CD14-positive monocyte (primary cell): ENCODE measurements around the gene PVR. TPM values are rescaled to one million over a fixed set of nuclear protein-coding genes. Genes with fewer than 3 reads are reported as not detected.

Experiments used
- DNase-seq, 3 donors: peaks; one replicate each; pipeline ENCODE4 v3.0.0-alpha.2; 2011 to 2022
- H2AFZ ChIP-seq: 2 replicates; pipeline ENCODE4 v1.6.0; 2012; ENCODE audit warnings: mild to moderate bottlenecking, low read depth, low read length, inconsistent platforms; ENCODE audit not compliant: insufficient read depth, poor library complexity, severe bottlenecking
- H3K27ac ChIP-seq, 2 donors: 1 replicate in 1 of 2; 2 replicates in 1 of 2; pipeline ENCODE4 v1.5.1; 2012 to 2013; ENCODE audit warnings: low read length in 2 of 2, control low read depth in 1 of 2, inconsistent platforms in 1 of 2, low read depth in 1 of 2, mild to moderate bottlenecking in 1 of 2
- H3K27me3 ChIP-seq, 2 donors: one replicate each; pipeline versions ENCODE4 v1.6.0 to v1.6.1; 2011 to 2013; ENCODE audit warnings: low read length in 2 of 2; ENCODE audit not compliant: control insufficient read depth in 2 of 2, insufficient read depth in 2 of 2
- H3K36me3 ChIP-seq, 2 donors: replicated peaks in 1 of 2; 1 replicate in 1 of 2; 2 replicates in 1 of 2; pipeline versions ENCODE4 v1.5.1 to v1.6.1; 2012 to 2013; ENCODE audit warnings: low read length in 2 of 2, control low read depth in 1 of 2, inconsistent platforms in 1 of 2, mild to moderate bottlenecking in 1 of 2; ENCODE audit not compliant: insufficient read depth in 2 of 2, control insufficient read depth in 1 of 2
- H3K4me1 ChIP-seq, 2 donors: 1 replicate in 1 of 2; 2 replicates in 1 of 2; pipeline versions ENCODE4 v1.5.1 to v1.6.1; 2012 to 2013; ENCODE audit warnings: low read length in 2 of 2, control low read depth in 1 of 2, inconsistent platforms in 1 of 2, mild to moderate bottlenecking in 1 of 2, moderate library complexity in 1 of 2; ENCODE audit not compliant: insufficient read depth in 2 of 2, control insufficient read depth in 1 of 2
- H3K4me2 ChIP-seq: replicated peaks from 2 replicates; pipeline ENCODE3; 2012; ENCODE audit warnings: low read length, moderate library complexity, mild to moderate bottlenecking; ENCODE audit not compliant: poor library complexity, severe bottlenecking; ENCODE audit errors: extremely low read depth
- H3K4me3 ChIP-seq, 3 experiments: fragments of 200-600 bp in 1 of 3; sonication (generic) in 1 of 3; replicated peaks in 1 of 3; 1 replicate in 2 of 3; 2 replicates in 1 of 3; pipeline ENCODE4 v1.5.1; 2011 to 2013; ENCODE audit warnings: low read length in 3 of 3, mild to moderate bottlenecking in 3 of 3, control low read depth in 2 of 3, low read depth in 2 of 3, inconsistent platforms in 1 of 3, moderate library complexity in 1 of 3
- H3K79me2 ChIP-seq: 2 replicates; pipeline ENCODE4 v1.6.0; 2012; ENCODE audit warnings: mild to moderate bottlenecking, control low read depth, inconsistent platforms, low read length, moderate library complexity; ENCODE audit not compliant: insufficient read depth
- H3K9ac ChIP-seq: 2 replicates; pipeline ENCODE4 v1.6.0; 2017; ENCODE audit warnings: low read length, mild to moderate bottlenecking; ENCODE audit not compliant: insufficient read depth, poor library complexity, severe bottlenecking
- H3K9me3 ChIP-seq, 2 donors: replicated peaks in 1 of 2; 1 replicate in 1 of 2; 2 replicates in 1 of 2; pipeline versions ENCODE4 v1.5.1 to v1.6.1; 2012 to 2013; ENCODE audit warnings: low read length in 2 of 2, control low read depth in 1 of 2; ENCODE audit not compliant: control insufficient read depth in 1 of 2, insufficient read depth in 1 of 2
- H4K20me1 ChIP-seq: 2 replicates; pipeline ENCODE4 v1.6.0; 2012; ENCODE audit warnings: mild to moderate bottlenecking, low read length, control low read depth, moderate library complexity; ENCODE audit not compliant: insufficient read depth
- H3K27ac Mint-ChIP-seq, 7 donors: one replicate each; pipeline ENCODE4 v1.8.0; 2020; ENCODE audit warnings: mild to moderate bottlenecking in 7 of 7, mixed read lengths in 7 of 7, moderate library complexity in 6 of 7, inconsistent platforms in 2 of 7
- H3K27me3 Mint-ChIP-seq, 3 donors: one replicate each; pipeline ENCODE4 v1.8.0; 2021 to 2022; ENCODE audit warnings: low read depth in 3 of 3, mild to moderate bottlenecking in 3 of 3, mixed read lengths in 3 of 3, moderate library complexity in 3 of 3, inconsistent platforms in 1 of 3
- H3K36me3 Mint-ChIP-seq, 2 donors: one replicate each; pipeline ENCODE4 v1.8.0; 2020; ENCODE audit warnings: mixed read lengths in 2 of 2, inconsistent platforms in 1 of 2, mild to moderate bottlenecking in 1 of 2
- H3K4me1 Mint-ChIP-seq: one replicate; pipeline ENCODE4 v1.8.0; 2020; ENCODE audit warnings: mild to moderate bottlenecking, mixed read lengths
- H3K4me3 Mint-ChIP-seq, 2 donors: one replicate each; pipeline ENCODE4 v1.8.0; 2020; ENCODE audit warnings: mild to moderate bottlenecking in 2 of 2, mixed read lengths in 2 of 2, moderate library complexity in 1 of 2
- H3K9me3 Mint-ChIP-seq, 7 donors: one replicate each; pipeline ENCODE4 v1.8.0; 2020 to 2022; ENCODE audit warnings: mixed read lengths in 7 of 7, mild to moderate bottlenecking in 6 of 7, moderate library complexity in 6 of 7, inconsistent platforms in 2 of 7
- WGBS: methylation state at CpG from one replicate; pipeline ENCODE4 v1.1.5; 2013; ENCODE audit warnings: missing lambda C conversion rate; ENCODE audit not compliant: insufficient coverage; 5-methylcytosine and 5-hydroxymethylcytosine counted together
- intact Hi-C, 2 donors: fragments of 100-400 bp; cut with micrococcal nuclease; formaldehyde crosslinking; loops; one replicate each; pipeline versions ENCODE4 v1.15.0 to v1.15.1; 2023
- polyA plus RNA-seq, 3 donors: library from polyadenylated mRNA; depleted of rRNA in 1 of 3; unstranded in 2 of 3; stranded (reverse) in 1 of 3; fragments of 300-500 nt in 2 of 3; fragments of >200 nt in 1 of 3; fragmentation: Illumina TruSeq in 2 of 3; gene quantifications; 1 replicate in 2 of 3; 2 replicates in 1 of 3; pipeline ENCODE4 v1.2.3, GENCODE V29; 2012 to 2021
- TF ChIP-seq, protein P1 (sequence below): fragments of 200-600 bp; IDR thresholded peaks from one replicate; pipeline ENCODE4 v1.8.0; 2022; ENCODE audit warnings: antibody characterized with exemption, mild to moderate bottlenecking

The PVR gene
- polyA plus RNA-seq, 3 donors, result 10.1 to 20.2 (median 12.9) TPM

DNA sequence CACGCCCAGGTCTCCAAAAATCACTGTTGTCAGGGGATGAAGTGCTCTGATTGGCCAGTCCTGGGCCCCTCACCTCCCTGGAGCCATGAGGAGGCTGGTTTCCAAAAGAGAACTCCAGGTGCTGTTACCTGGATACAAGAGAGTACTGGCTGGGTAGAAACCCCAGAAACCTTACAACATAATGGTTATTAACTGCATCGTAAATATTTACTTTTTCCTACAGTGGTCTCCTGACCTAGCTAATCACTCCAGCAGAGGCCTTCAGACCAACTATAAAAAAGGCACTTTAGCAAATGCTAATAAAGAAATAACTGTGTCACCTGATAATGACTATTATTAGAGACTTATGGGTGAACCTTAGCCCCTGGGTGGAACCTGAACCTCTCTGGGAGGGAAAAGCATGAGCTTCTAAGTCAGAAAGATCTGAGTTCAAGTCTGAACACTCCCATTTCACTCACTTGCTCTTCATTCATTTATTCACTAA, 31.9 kb upstream of the PVR start:
- no peak overlapping the region for H3K4me3 ChIP-seq
- H3K27me3 ChIP-seq, result no peaks in the 10 kb centered on the region
- no peak overlapping the region for H3K4me3 Mint-ChIP-seq
- H2AFZ ChIP-seq, result no peak overlapping the region
- WGBS, result 100% methylated on average over 1 of the region's 2 CpGs
- peaks cover 0 to 2% (median 0%) of the 10 kb centered on the region in 7 donors for H3K9me3 Mint-ChIP-seq
- no peak overlapping the region for H3K4me2 ChIP-seq
- H3K27ac Mint-ChIP-seq, result no peak overlapping the region
- intact Hi-C loops, result no loop called here
- H3K9me3 ChIP-seq, result no peaks in the 10 kb centered on the region
- no peak overlapping the region for H3K9ac ChIP-seq
- no peak for DNase-seq
- H3K4me1 Mint-ChIP-seq, result peaks cover 35% of the 10 kb centered on the region
- peaks cover 33 to 41% of the 10 kb centered on the region in 2 donors for H3K4me1 ChIP-seq
- H3K79me2 ChIP-seq, result no peaks in the 10 kb centered on the region
- no peak overlapping the region for H3K27ac ChIP-seq
- H3K36me3 Mint-ChIP-seq, result no peaks in the 10 kb centered on the region
- H3K27me3 Mint-ChIP-seq, result peaks cover 0 to 2% (median 0%) of the 10 kb centered on the region in 3 donors
- no peaks in the 10 kb centered on the region for H3K36me3 ChIP-seq
- no peaks in the 10 kb centered on the region for H4K20me1 ChIP-seq
- TF ChIP-seq, protein P1, sequence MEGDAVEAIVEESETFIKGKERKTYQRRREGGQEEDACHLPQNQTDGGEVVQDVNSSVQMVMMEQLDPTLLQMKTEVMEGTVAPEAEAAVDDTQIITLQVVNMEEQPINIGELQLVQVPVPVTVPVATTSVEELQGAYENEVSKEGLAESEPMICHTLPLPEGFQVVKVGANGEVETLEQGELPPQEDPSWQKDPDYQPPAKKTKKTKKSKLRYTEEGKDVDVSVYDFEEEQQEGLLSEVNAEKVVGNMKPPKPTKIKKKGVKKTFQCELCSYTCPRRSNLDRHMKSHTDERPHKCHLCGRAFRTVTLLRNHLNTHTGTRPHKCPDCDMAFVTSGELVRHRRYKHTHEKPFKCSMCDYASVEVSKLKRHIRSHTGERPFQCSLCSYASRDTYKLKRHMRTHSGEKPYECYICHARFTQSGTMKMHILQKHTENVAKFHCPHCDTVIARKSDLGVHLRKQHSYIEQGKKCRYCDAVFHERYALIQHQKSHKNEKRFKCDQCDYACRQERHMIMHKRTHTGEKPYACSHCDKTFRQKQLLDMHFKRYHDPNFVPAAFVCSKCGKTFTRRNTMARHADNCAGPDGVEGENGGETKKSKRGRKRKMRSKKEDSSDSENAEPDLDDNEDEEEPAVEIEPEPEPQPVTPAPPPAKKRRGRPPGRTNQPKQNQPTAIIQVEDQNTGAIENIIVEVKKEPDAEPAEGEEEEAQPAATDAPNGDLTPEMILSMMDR, result no peak

DNA sequence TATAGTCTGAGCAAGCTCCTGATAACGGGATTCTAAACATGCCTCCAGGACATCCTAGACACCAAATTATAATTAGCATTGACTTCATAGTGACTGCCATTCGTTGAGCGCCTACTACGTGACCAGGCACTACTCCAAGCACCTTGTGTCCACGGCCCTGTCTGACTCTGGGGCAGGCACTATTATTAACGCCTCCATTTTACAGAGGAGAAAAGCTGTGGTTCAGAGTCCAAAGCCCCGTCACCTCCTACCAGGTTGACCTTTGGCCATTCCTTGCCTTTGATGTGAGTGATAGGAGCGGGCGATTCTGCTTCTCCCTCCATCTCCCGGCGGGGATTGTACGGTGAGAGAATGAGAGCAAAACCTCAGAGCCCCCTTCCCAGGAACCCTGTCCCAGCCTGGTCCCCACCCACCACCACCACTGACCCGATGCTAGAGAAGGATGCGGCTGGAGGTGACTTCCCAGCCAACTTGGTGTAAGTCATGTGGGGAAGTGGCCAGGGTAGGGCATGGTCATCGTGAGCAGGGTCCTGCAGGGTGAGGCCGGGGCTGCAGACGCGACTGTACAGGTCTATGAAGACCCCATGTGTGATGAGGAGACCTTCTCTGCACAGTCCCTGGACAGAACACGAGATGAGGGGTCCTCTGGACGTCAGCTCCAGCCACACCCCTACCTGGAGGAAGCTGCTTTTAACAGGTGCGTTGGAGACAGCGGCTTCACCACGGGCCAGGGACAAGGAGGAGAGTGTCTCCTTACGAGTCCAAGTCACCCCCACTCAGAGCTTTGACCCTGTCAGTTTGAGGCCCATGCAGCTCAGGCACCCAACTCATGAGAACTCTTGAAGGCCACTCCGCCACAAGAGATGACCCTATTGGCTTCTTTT, 30.2 kb upstream of the PVR start, which contains the start of gene IGSF23:
Gene IGSF23 (plus strand): TSS at position 269 of the 884 bp plus-strand sequence. CDS start 83 bp downstream, at position 352.
- H3K27ac ChIP-seq, result no peak within 1 kb of the TSS
- H3K27me3 Mint-ChIP-seq, result peaks cover 0 to 2% (median 0%) of the 10 kb centered on the region in 3 donors
- peaks cover 25 to 39% of the 10 kb centered on the region in 2 donors for H3K4me1 ChIP-seq
- no peaks in the 10 kb centered on the region for H3K79me2 ChIP-seq
- no peak within 1 kb of the TSS for H3K4me3 Mint-ChIP-seq
- intact Hi-C loops, result loop anchor here in 1 of 2 donors (1.0 kb wide), 1 partner anchor 8 kb away; no protein-coding TSS in a partner anchor
- H2AFZ ChIP-seq, result no peak within 1 kb of the TSS
- DNase-seq, result no peak
- H3K4me2 ChIP-seq, result no peak within 1 kb of the TSS
- H3K4me1 Mint-ChIP-seq, result peaks cover 26% of the 10 kb centered on the region
- no peaks in the 10 kb centered on the region for H3K27me3 ChIP-seq
- H3K9me3 ChIP-seq, result no peaks in the 10 kb centered on the region
- H3K4me3 ChIP-seq, result no peak within 1 kb of the TSS
- WGBS, result 94% methylated on average over 15 of the region's 25 CpGs
- H4K20me1 ChIP-seq, result no peaks in the 10 kb centered on the region
- TF ChIP-seq, protein P1, result no peak
- H3K27ac Mint-ChIP-seq, result peak within 1 kb of the TSS in 1 of 7 donors; percentile 24
- H3K36me3 Mint-ChIP-seq, result no peaks in the 10 kb centered on the region
- H3K36me3 ChIP-seq, result no peaks in the 10 kb centered on the region
- H3K9ac ChIP-seq, result no peak within 1 kb of the TSS
- H3K9me3 Mint-ChIP-seq, result peaks cover 0 to under 1% (median 0%) of the 10 kb centered on the region in 7 donors
